T-helper 2 cell (primary cell): ENCODE data around the gene HLA-G.
"Not testable (repeated sequence)": the region's sequence is repeated elsewhere in the genome, so short reads cannot be mapped to it uniquely, and the experiment has no call there.

Source experiments
- DNase-seq, 5 experiments: peaks; one replicate each; pipeline versions ENCODE4 v3.0.0 to v3.0.0-alpha.2; 2012 to 2022

The HLA-G gene

GRCh38 chr6:29875257-29875656 lies 47.6 kb downstream of the HLA-G start:
- DNase-seq: peak in 1 of 5 experiments; percentile 27

- DNase-seq: not testable (repeated sequence)
Observed at GRCh38 chr6:29875734-29876133, 48.1 kb downstream of the HLA-G start.
